M059J (cell line): ENCODE data around the gene PILRB. TPM values are rescaled to one million over a fixed set of nuclear protein-coding genes. Genes with fewer than 3 reads are reported as not detected.
"Not testable (repeated sequence)": the region's sequence is repeated elsewhere in the genome, so short reads cannot be mapped to it uniquely, and the experiment has no call there.

Source experiments
- DNase-seq: peaks from one replicate; pipeline ENCODE4 v3.0.0-alpha.2; 2012; ENCODE audit warnings: low read depth
- total RNA-seq: library from RNA; depleted of rRNA; stranded (reverse); fragments of >200 nt; shearing (Covaris generic); gene quantifications from 2 replicates; pipeline ENCODE4 v1.2.3, GENCODE V29; 2014

PILRB gene
- total RNA-seq, 1 experiment from 2014 or later: 8.0 TPM

DNA sequence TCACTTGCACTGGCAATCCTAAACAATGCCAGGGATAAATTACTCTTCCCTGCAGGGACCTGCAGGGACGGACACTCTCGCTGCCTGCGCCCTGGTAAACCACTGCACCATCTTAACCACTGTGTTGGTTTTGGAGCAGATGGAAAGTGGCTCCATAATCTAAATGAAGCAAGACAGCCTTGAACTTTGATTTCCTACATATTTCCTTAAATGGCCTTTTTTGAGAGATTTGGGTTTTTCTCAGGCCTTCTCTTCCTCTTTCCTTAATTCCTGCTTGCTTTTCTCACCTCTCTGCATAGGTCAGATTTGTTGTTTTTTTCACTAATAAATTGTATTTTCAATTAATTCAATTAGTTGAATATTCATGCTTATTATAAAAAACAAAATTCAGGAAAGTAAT lies 18.1 kb downstream of the PILRB start:
- no peak for DNase-seq

DNA sequence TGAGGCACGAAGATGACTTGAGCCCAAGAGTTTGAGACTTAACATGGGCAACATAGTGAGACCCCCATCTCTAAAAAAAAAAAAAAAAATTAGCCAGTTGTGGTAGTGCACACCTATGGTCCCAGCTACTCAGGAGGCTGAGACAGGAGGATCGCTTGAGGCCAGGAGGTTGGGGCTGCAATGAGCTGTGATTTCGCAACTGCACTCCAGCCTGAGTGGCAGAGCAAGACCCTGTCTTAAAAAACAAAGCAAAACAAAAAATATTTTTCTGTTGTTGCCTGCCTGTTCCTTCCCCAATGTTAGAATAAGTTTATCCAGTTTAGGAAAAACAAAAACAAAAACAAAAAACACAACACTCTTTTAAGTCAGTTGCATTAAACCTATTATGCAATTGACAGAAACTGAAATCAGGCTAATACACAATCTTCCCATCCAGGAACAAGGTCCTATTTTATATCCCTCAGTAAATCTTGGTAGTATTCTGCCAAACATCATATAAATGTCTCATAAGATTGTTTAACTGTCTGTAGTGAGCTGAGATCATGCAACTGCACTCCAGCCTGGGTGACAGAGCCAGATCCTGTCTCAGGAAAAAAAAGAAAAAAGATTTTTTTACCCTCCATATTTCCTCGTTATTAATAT lies 20.3 kb downstream of the PILRB start:
- no peak for DNase-seq

DNA sequence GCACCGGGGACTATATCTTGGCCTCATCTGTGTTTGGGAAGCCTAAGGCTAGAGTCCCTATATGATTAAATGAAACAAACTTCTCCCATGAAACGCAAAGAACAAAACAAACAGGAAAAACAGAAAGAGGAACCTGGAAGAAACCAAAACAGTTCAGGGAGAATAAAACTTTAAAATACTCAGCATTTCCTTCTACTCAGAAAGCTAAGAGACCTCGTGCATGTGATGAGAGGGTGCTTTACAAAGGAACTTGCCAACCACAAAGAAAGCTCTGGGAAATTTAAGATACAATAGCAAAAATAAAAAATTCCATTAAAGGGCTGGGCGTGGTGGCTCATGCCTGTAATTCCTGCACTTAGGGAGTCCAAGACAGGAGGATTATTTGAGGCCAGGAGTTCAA lies 22.3 kb downstream of the PILRB start:
- DNase-seq: no peak

DNA sequence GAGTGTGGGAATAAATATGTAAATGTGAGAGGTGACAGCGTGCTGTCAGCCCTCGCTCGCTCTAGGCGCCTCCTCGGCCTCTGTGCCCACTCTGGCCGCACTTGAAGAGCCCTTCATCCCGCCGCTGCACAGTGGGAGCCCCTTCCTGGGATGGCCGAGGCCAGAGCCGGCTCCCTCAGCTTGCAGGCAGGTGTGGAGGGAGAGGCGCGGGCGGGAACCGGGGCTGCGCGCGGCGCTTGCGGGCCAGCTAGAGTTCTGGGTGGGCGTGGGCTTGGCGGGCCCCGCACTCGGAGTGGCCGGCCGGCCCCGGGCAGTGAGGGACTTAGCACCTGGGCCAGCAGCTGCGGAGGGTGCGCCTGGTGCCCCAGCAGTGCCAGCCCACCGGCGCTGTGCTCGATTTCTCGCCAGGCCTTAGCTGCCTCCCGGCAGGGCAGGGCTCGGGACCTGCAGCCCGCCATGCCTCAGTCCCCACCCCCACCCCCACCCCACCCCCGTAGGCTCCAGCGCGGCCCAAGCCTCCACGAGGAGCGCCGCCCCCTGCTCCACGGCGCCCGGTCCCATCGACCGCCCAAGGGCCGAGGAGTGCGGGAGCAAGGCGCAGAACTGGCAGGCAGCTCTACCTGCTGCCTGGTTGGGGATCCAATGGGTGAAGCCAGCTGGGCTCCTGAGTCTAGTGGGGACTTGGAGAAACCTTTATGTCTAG lies 23.8 kb downstream of the PILRB start:
- not testable (repeated sequence) for DNase-seq

DNA sequence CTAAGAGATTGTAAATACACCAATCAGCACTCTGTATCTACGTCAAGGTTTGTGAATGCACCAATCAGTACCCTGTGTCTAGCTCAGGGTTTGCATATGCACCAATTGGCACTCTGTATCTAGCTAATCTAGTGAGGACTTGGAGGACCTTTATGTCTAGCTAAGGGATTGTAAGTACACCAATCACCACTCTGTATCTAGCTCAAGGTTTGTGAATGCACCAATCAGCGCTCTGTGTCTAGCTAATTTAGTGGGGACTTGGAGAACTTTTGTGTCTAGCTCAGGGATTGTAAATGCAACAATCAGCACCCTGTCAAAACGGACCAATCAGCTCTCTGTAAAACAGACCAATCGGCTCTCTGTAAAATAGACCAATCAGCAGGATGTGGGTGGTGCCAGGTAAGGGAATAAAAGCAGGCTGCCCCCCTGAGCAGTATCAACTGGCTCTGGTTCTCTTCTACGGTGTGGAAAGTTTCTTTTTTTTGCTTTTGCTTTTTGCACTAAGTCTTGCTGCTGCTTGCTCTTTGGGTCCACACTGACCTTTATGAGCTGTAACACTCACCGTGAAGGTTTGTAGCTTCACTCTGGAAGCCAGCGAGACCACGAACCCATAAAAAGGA lies 24.4 kb downstream of the PILRB start:
- not testable (repeated sequence) for DNase-seq

DNA sequence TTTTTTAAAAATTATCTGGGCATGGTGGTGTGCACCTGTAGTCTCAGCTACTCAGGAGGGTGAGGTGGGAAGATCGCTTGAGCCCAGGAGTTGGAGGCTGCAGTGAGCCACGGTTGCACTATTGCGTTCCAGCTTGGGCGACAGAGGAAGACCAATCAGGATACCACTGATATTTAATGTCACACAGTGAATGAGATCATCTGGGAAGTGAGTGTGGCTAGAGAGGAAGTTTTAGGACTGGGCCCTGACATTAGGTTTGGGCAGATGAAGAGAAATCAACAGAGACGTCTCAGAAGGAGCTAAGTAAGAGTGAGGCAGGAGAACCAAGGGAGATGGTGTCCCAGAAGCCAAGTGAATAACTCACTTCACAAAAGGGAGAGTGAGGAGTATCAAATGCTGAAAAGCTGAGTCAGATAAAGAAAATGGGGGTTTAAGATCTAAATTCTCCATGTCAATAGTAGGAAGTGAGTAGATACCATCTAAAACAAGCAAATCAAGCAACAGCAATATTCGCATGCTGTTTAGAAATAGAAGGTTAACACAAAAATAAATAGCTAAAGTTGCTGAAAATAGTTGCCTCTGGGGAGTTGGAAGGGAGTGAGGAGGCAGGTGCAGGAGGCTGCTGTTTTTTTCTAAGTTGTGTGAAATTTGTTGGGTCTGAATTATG lies 26.8 kb downstream of the PILRB start:
- no peak for DNase-seq

DNA sequence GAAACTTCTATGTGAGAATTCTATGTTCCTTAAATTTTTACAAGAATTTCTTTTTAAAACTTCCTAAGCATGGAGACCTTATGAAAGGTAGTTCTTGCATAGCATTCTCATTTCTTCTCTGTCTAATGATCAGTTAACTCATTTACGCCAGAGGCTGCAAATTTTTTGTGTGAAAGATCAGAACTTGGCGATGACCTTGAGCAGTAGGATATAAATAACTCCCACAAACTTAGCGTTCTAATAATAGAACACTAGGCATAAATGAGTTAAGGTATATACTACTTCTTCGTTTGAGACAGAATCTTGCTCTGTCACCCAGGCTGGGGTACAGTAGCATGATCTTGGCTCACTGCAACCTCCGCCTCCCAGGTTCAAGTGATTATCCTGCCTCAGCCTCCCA lies 29.0 kb downstream of the PILRB start:
- DNase-seq: no peak

DNA sequence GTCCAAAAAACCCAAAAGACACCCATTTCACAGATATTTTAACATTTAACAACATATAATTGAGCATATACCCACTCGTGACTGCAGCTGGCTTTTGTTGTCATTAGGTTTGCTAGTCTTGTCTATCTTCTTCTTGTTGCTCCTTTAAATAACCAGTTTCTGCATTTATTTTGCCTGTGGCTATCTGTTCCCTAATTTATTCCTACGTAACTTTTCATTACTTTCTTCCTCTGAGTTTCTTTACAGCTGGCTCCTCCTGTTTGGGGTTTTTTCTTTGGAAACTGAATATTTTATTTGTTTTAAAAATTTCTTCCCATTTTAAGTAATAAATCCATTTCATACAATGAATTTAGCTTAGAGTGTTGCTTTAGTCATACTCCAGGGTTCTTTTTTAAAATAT lies 29.8 kb downstream of the PILRB start:
- DNase-seq: no peak

DNA sequence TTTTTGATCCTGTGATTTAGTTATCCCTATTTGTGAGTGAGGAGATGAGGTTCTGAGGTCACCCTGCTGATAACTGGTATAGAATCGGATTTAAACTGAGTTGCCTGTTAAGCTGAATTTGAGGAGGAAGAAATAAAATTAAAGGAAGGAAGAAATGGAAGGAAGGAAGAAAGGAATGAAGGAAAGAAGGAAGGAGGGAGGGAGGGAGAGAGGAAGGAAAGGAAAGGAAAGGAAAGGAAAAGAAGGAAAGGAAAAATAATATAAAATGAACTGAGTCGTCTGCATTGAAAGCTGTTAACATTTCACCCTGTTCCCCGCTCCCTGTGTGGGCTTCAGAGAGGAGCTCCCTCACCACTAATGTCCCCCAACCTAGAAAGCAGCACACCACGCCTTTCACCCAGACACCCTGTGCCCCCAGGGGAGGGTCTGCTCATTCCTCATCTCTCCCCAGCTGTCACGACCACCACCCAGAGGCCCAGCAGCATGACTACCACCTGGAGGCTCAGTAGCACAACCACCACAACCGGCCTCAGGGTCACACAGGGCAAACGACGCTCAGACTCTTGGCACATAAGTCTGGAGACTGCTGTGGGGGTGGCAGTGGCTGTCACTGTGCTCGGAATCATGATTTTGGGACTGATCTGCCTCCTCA lies 31.6 kb downstream of the PILRB start:
- no peak for DNase-seq

DNA sequence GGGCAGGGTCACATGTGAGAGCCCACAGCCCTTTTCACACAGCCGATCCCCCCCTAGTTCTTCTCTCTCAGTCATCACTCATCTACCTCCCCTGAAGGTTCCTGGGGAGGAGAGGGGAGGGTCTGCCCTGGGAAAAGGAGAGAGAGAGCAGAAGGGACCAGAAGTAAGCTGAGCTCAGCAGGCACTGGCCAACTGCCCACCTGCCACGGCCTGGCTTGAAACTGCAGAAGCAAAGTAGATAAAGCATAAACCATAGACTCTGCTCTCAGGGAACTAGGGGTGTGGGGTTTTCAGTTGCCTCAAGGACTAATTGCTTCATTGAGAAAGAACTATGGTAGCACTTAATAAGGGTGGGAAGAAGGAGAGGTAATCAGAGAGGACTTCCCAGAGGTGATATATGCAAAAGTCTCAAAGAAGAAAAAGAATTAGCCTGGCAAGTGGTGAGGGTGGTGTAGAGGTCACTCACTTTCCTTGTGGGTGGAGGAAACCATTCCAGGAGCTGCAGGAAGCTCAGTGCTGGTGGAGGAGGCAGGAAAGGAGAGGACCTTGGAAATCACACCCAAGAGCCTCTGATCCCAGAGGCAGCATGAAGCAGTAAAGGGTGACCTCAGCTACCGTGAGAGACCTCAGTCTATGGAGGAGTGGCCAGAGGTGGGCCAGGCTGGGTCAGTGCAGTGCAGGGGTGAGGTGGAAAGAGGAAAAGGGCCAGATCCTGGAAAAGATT lies 32.5 kb downstream of the PILRB start:
- DNase-seq: no peak

DNA sequence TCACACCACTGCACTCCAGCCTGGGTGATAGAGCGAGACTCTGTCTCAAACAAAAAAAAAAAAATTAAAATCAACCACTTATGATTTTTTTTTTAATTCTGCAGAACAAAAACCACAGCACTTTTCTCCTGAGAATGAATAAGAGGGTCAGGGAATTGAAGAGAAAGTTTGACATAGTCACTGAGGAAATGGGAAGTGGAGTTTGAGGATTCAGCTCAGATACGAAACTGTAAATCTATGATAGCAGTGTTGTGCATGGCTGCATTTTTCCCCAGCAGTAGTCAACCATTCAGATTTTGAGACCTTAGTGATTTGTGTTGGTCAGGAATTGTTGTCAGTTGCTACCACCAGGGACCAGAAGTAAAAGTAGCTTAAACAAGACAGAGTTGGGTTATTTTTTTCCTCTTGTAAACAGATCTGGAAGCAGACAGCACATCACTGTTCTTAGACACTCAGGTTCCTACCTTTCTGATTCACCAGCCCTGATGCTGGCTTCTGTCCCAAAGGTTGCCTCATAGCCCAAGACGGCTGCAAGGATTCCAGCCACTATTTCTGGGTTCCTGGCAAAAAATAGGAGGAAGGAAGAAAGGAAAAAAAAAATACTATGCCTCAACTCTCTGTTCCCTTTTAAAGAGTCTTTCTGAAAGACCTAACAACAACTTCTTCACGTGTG lies 35.5 kb downstream of the PILRB start:
- no peak for DNase-seq

DNA sequence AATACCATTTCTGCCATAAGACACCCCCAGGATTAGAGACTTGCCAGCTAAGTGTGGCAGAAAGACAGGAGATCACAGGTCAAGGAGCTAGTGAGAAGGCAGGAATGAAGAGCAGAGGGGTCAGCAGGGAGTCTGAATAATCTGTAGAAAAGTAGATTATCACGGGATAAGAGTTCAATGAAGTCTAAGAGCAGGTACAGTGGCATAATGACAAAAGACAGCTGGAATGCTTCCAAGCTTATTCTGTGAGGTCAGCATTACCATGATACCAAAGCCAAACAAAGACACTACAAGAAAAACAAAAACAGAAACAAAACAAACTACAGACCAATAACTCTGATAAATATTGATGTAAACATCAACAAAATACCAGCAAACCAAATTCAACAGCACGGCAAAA lies 36.2 kb downstream of the PILRB start:
- DNase-seq: no peak

DNA sequence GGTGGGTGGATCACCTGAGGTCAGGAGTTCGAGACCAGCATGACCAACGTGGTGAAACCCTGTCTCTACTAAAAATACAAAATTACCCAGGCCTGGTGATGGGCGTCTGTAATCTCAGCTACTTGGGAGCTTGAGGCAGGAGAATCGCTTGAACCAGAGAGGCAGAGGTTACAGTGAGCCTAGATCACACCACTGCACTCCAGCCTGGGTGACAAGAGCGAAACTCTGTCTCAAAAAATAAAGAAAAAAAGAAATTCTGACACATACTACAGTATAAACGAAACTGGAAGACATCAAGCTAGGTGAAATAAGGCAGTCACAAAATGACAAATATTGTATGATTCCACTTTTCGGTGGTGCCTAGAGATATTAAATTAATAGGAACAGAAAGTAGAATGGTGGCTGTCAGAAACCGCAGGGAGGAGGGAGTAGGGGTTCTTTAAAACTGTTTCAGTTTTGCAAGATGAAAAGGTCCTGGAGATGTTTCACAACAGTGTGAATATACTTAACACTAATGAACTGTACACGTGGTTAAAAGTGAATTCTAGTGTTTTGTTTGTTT lies 38.6 kb downstream of the PILRB start:
- DNase-seq: no peak

DNA sequence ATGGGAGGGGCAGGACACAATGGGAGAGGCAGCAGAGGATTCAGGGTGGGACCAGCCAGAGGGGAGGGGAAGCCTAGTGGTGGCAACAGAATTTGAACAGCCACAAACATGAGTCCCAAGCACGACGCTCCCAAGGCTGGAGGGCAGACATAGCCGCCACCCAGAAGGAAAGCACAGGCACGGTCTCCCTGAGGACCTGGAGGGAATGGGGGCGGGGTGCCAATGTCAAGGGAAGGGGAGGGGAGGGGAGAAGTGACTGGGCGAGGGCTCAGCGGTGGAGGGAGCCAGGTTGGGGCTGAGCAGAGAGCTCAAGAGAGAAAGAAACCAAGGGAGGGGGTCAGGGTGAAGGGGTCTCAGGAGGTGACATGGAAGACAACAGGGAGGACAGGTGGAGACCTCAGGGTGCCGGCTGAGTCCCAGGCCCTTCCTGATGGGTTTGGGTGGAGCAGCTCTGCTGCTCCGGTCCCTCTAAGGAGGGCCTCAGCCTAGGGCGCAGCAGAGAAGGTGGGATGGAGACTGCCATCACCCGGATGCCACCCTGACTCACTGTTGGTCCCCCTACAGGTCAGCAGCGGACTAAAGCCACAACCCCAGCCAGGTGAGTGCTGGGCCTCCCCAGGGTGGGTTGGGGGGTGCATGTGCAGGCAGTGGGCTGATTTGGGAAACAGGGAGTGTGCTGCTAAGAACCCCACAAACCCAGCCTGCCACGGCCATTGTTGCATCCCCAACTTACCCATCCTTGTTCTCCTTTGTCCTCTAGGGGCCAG lies 39.6 kb downstream of the PILRB start:
- no peak for DNase-seq

DNA sequence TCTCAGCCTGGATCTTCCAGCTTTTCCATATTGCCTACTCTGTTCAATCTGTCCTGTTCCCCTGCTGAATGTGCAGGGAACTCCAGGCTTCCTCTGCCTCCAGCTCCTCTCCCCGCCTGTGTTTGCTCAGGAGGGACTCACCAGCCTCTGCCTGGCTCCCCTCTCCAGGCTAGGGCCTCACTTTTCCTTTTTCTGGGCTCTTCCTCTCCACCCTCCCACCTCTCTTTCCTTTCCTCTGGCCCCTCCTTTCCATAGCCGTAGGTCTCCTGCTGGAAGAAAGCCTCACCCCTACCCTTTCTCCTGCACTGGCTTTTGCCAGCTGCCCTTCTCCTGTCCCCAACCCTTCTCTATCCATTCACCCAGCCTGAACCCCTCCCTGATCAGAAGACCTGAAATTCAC lies 40.3 kb downstream of the PILRB start:
- DNase-seq: no peak

DNA sequence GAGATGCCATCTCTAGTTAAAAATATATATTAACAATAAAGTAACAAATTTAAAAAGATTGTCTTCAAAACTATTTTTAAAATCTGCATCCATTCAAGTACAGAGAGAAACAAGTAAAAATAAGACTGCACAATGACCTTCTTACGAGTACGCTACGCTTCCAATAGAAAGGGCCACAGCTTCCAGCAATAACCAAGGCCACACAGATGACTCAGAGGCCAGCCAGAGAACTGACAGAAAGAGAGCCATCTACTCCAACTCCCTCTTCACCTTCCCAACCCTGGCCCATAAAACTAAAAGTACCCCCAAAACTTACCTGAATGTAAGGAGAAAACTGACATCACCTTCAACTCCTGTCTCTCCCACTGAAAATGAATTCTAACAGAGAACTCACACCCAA lies 42.1 kb downstream of the PILRB start:
- no peak for DNase-seq

DNA sequence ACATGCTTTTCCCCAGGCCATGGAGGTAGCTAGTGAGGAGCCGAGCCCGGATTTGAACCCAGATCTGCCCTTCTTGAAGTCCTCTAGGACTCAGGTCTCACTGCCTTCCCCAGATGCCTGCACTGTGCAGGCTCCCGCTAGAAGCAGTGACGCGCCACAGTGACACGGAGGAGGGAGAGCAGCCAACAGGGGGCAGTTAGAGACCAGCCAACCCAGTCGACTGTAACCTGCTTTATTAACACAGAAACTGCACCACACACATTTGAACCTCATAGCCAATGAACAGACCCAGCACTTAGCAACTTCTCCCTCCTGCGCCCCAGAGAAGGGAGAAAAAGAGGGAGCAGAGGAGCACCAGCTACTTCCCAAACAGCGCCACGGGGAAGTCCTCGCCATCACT lies 42.7 kb downstream of the PILRB start:
- no peak for DNase-seq

DNA sequence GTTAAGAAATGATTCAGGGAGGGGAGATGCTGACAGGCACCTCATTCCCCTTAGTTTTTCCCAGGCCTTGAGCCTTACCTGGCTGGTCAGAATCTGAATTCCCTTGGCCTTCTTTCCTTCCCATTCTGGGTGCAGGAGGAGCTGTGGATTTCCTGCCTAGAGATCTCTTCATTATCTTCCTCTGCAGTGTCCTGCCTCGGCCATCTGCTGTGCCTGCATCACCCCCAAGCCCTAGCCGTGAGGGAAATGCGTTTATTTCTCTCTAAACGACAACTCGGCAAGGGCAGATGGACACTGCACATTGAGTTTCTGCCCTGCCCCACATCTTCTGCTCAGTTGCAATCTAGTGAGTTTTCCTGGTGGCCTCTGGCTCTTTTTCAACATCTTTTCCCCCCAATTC lies 43.9 kb downstream of the PILRB start:
- DNase-seq: no peak

DNA sequence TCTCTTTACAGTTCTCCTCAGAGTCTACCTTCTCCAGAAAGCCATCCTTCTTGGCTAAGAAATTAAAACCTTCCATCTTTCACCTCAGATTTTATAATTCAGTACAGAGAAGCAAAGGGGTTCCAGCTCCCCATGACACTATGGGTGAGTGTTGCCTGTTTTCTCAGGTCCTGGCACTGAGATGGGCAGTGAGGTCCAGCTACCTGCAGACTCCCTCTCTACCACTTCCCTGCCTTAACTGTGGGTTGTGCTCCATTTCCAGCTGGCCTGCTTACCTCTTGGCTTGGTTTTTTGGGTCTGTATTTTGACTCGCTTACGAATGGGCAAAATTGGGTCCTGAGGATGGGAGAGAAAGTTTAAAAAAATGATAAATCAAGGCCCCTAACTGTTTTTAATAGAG lies 44.3 kb downstream of the PILRB start:
- DNase-seq: no peak

DNA sequence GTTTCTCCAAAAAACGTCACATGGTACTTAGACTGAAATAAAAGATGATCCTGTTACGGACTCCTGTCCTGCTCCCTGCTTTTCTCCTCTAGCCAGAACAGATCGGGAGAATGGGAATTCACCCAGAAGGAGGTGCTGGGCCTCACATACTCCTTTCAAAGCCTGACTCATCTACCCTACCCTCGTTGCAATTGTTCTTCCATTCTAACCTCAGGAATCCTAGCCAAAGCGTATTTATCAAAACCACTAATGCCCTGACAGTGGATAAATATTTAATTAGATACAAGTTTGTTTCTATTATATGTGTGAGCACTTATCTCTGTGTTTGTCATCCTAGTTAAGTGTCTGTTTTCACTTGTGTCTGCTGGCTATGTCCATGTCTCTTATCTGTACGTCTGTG lies 48.9 kb downstream of the PILRB start:
- DNase-seq: peak; percentile 86
